Activated CD4-positive, CD25-positive, alpha-beta regulatory T cell treated with anti-CD3 and anti-CD28 coated beads, Interleukin-2, amount 50 U/mL, for 24 hours (primary cell): Measurements from ENCODE around the gene PTPRQ.
"Not testable (repeated sequence)": the region's sequence is repeated elsewhere in the genome, so short reads cannot be mapped to it uniquely, and the experiment has no call there.

Source experiments
- ATAC-seq, 2 donors: fragments of 150-1000 bp; cut with Tn5 transposase; one replicate each; pipeline ENCODE4 v1.10.0; 2021; ENCODE audit warnings: mild to moderate bottlenecking in 1 of 2, moderate library complexity in 1 of 2

The PTPRQ gene

GRCh38 chr12:80443974-80444666 lies at the start of gene PTPRQ:
Gene PTPRQ (plus strand): TSS chr12:80444235. CDS start chr12:80444346, 111 bp downstream.
- ATAC-seq, result no peak

GRCh38 chr12:80400571-80400991 lies 43.5 kb upstream of the PTPRQ start:
- ATAC-seq, result no peak

- ATAC-seq, result no peak
These were observed 42.8 kb upstream of the PTPRQ start for GRCh38 chr12:80401191-80401590.

- ATAC-seq, result no peak
These were observed 39.4 kb upstream of the PTPRQ start for GRCh38 chr12:80404629-80405028.

- no peak for ATAC-seq
These were observed 37.8 kb upstream of the PTPRQ start for GRCh38 chr12:80406253-80406652.

GRCh38 chr12:80411787-80412186 lies 32.2 kb upstream of the PTPRQ start:
- no peak for ATAC-seq

- no peak for ATAC-seq
These were observed 31.6 kb upstream of the PTPRQ start for GRCh38 chr12:80412343-80412953.

GRCh38 chr12:80413462-80413861 lies 30.6 kb upstream of the PTPRQ start:
- ATAC-seq, result no peak

- no peak for ATAC-seq
These were observed 28.6 kb upstream of the PTPRQ start for GRCh38 chr12:80415466-80415865.

GRCh38 chr12:80419644-80420043 lies 24.4 kb upstream of the PTPRQ start:
- no peak for ATAC-seq

- no peak for ATAC-seq
These were observed 24.0 kb upstream of the PTPRQ start for GRCh38 chr12:80420075-80420474.

GRCh38 chr12:80422550-80422949 lies 21.5 kb upstream of the PTPRQ start:
- no peak for ATAC-seq

- ATAC-seq, result no peak
These were observed 12.0 kb upstream of the PTPRQ start for GRCh38 chr12:80432061-80432460.

GRCh38 chr12:80441921-80442320 lies 2.1 kb upstream of the PTPRQ start:
- no peak for ATAC-seq

GRCh38 chr12:80442426-80443222 lies 1.4 kb upstream of the PTPRQ start:
- no peak for ATAC-seq

GRCh38 chr12:80445083-80445793 lies 1.2 kb downstream of the PTPRQ start:
- ATAC-seq, result no peak

- no peak for ATAC-seq
These were observed 12.5 kb downstream of the PTPRQ start for GRCh38 chr12:80456513-80456912.

GRCh38 chr12:80460972-80461371 lies 16.9 kb downstream of the PTPRQ start:
- no peak for ATAC-seq

- not testable (repeated sequence) for ATAC-seq
These were observed 17.8 kb downstream of the PTPRQ start for GRCh38 chr12:80461851-80462250.

- no peak for ATAC-seq
These were observed 25.6 kb downstream of the PTPRQ start for GRCh38 chr12:80469681-80470080.

GRCh38 chr12:80470403-80470802 lies 26.4 kb downstream of the PTPRQ start:
- ATAC-seq, result no peak

GRCh38 chr12:80472236-80472635 lies 28.2 kb downstream of the PTPRQ start:
- ATAC-seq, result no peak

- ATAC-seq, result no peak
These were observed 29.0 kb downstream of the PTPRQ start for GRCh38 chr12:80472911-80473500.
